ENCODE measurements around the gene SIGLEC5.

DNA sequence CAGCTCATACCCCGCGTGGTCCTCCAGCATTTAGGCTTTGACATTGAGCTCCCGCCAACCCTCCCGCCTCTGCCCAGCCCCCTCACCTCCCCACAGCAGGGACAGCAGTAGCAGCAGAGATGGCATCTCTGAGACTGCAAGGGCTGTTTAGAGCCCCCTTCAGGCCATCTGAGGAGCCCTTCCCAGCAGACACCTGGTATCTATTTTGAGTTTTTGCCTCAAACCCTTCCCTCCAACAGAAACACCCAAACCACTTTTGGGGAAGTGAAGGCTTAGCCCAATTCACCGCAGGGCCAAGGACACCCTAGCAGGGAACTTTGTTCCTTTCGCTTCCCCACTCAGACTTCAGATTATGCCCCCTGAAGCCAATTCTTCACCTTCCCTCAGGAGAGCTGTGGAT is 65.4 kb downstream of the SIGLEC5 start:
- TF ChIP-seq TAF1 (IDR thresholded peaks at IDR 0.05; ENCODE audit: low read depth) (no peak), RAD21 (IDR thresholded peaks at IDR 0.05; ENCODE audit: low read depth) (no peak), FOXM1 (IDR thresholded peaks at IDR 0.05; ENCODE audit: borderline replicate concordance, low read depth) (no peak), EP300 (IDR thresholded peaks at IDR 0.05; ENCODE audit: borderline replicate concordance) (no peak)

Measured in Ishikawa (cell line).